Calu3 (cell line): ENCODE data around the gene DNAH17. TPM values are rescaled to one million over a fixed set of nuclear protein-coding genes. Genes with fewer than 3 reads are reported as not detected.

Source experiments
- BruUV-seq: library from RNA; stranded (reverse); fragments of 400-500 nt; replicated peaks from 2 replicates; lab custom pipeline; 2021; lab: Mats Ljungman, UMichigan
- CTCF ChIA-PET: fragments of 300-600 bp; sonication (Branson Sonifier 250); formaldehyde crosslinking; loops from one replicate; lab custom pipeline; 2022; ENCODE audit warnings: antibody characterized with exemption; lab: Charles Lee
- DNase-seq: peaks from one replicate; pipeline ENCODE4 v3.0.0; 2022
- H3K27ac Mint-ChIP-seq: one replicate; pipeline ENCODE4 v1.8.0; 2022; ENCODE audit warnings: mixed read lengths; ENCODE audit not compliant: unreplicated experiment
- H3K27me3 Mint-ChIP-seq: one replicate; pipeline ENCODE4 v1.8.0; 2022; ENCODE audit warnings: mixed read lengths; ENCODE audit not compliant: unreplicated experiment
- H3K36me3 Mint-ChIP-seq: one replicate; pipeline ENCODE4 v1.8.0; 2022; ENCODE audit warnings: mild to moderate bottlenecking, moderate library complexity, mixed read lengths; ENCODE audit not compliant: insufficient read depth, unreplicated experiment
- H3K4me1 Mint-ChIP-seq: one replicate; pipeline ENCODE4 v1.8.0; 2022; ENCODE audit warnings: mild to moderate bottlenecking, low read depth, mixed read lengths; ENCODE audit not compliant: unreplicated experiment
- H3K4me3 Mint-ChIP-seq: one replicate; pipeline ENCODE4 v1.8.0; 2022; ENCODE audit warnings: mild to moderate bottlenecking, low read depth, moderate library complexity, mixed read lengths; ENCODE audit not compliant: unreplicated experiment
- H3K9me3 Mint-ChIP-seq: one replicate; pipeline ENCODE4 v1.8.0; 2022; ENCODE audit warnings: low read depth, mixed read lengths; ENCODE audit not compliant: unreplicated experiment
- CTCF ChIP-seq: fragments of 200-600 bp; IDR thresholded peaks from one replicate; pipeline ENCODE4 v1.8.0; 2022; ENCODE audit warnings: antibody characterized with exemption; ENCODE audit not compliant: unreplicated experiment
- intact Hi-C: fragments of 100-400 bp; cut with micrococcal nuclease; formaldehyde crosslinking; loops from one replicate; pipeline ENCODE4 v1.10.0; 2022; ENCODE audit not compliant: unreplicated experiment
- total RNA-seq: library from RNA; stranded (reverse); gene quantifications from 2 replicates; pipeline ENCODE4 v1.2.3, GENCODE V29; 2022

Gene DNAH17
- total RNA-seq, 1 experiment from 2014 or later, result 0.19 TPM

GRCh38 chr17:78517421-78517820, 59.8 kb downstream of the DNAH17 start:
- DNase-seq, result no peak
- CTCF ChIA-PET, result interaction anchor here (0.6 kb wide), 1 partner anchor 33 kb away, joined by 12 read pairs; no protein-coding TSS in a partner anchor
- Mint-ChIP-seq H3K27me3 (no peaks in the 10 kb centered on the region), H3K27ac (no peak overlapping the region), H3K36me3 (no peaks in the 10 kb centered on the region), H3K4me3 (no peak overlapping the region), H3K4me1 (no peaks in the 10 kb centered on the region), H3K9me3 (no peaks in the 10 kb centered on the region)
- no peak for TF ChIP-seq CTCF
- intact Hi-C loops, result no loop called here
- BruUV-seq, result no TSS peak

DNA sequence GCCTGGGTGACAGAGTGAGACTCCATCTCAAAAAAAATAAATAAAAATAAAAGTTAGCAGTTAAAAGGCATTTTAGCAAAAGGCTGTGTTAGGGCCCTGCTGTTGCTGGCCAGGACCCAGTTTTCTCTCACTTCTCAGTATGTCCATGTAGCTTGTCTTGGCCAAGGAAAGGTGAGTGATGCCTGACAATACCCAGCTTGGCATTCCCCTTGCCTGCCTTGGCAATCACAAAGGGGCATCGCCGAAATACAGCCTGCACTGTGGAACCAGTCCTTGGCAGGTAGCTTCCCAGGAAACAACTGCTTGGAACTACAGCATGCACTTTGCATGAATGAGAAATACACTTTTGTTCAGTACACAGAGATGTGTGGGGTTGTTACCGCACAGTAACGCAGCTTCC, 61.7 kb downstream of the DNAH17 start:
- H3K27ac Mint-ChIP-seq, result no peak overlapping the region
- H3K4me3 Mint-ChIP-seq, result no peak overlapping the region
- H3K27me3 Mint-ChIP-seq, result no peaks in the 10 kb centered on the region
- no peaks in the 10 kb centered on the region for H3K4me1 Mint-ChIP-seq
- H3K36me3 Mint-ChIP-seq, result no peaks in the 10 kb centered on the region
- BruUV-seq, result no TSS peak
- no peak for DNase-seq
- CTCF ChIA-PET, result no interaction called here
- no peak for TF ChIP-seq CTCF
- no peaks in the 10 kb centered on the region for H3K9me3 Mint-ChIP-seq
- intact Hi-C loops, result no loop called here

- Mint-ChIP-seq H3K4me1 (no peaks in the 10 kb centered on the region), H3K27ac (no peak overlapping the region), H3K27me3 (no peaks in the 10 kb centered on the region), H3K4me3 (no peak overlapping the region), H3K36me3 (no peaks in the 10 kb centered on the region), H3K9me3 (no peaks in the 10 kb centered on the region)
- intact Hi-C loops, result no loop called here
- CTCF ChIA-PET, result interaction anchor here (0.7 to 0.9 kb wide), 3 partner anchors 42 to 134 kb away, joined by 4 to 7 read pairs (median 5); no protein-coding TSS in a partner anchor
- DNase-seq, result no peak
- BruUV-seq, result no TSS peak
- TF ChIP-seq CTCF, result no peak
These were observed 62.7 kb downstream of the DNAH17 start for GRCh38 chr17:78514521-78514920.

DNA sequence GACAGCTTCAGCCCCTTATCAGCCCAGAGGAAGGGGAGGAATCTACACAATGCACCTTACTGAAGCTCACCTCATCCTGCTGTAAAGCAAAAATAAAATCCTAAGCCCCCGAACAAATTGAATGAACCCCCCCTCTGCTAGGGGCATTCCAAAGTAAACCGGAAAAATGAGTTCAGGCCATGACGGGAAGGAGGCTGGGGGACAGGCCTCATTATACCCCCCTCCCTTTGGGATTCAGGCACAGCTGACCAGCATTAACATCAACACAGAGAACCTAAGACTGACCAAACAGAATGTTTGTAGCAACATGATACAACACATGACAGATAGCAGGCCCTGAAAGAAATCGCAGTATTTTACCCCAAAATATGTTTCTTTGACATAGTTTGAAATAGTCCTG, 64.2 kb downstream of the DNAH17 start:
- Mint-ChIP-seq H3K4me3 (no peak overlapping the region), H3K27ac (no peak overlapping the region), H3K27me3 (peaks cover 10% of the 10 kb centered on the region), H3K4me1 (no peaks in the 10 kb centered on the region), H3K36me3 (no peaks in the 10 kb centered on the region), H3K9me3 (no peaks in the 10 kb centered on the region)
- TF ChIP-seq CTCF, result no peak
- no TSS peak for BruUV-seq
- no peak for DNase-seq
- CTCF ChIA-PET, result interaction anchor here (0.6 to 0.7 kb wide), 2 partner anchors 43 to 123 kb away, joined by 3 to 4 read pairs; no protein-coding TSS in a partner anchor
- intact Hi-C loops, result no loop called here
